Medulla oblongata (tissue), 1 donor: ENCODE measurements around the gene SLC17A3.

Source experiments
- DNase-seq: peaks from one replicate; pipeline ENCODE4 v3.0.0-alpha.2; 2015; ENCODE audit errors: extremely low spot score

The SLC17A3 gene, protein sequence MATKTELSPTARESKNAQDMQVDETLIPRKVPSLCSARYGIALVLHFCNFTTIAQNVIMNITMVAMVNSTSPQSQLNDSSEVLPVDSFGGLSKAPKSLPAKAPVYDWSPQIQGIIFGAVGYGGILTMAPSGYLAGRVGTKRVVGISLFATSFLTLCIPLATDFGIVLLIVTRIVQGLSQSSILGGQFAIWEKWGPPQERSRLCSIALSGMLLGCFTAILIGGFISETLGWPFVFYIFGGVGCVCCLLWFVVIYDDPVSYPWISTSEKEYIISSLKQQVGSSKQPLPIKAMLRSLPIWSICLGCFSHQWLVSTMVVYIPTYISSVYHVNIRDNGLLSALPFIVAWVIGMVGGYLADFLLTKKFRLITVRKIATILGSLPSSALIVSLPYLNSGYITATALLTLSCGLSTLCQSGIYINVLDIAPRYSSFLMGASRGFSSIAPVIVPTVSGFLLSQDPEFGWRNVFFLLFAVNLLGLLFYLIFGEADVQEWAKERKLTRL

DNA sequence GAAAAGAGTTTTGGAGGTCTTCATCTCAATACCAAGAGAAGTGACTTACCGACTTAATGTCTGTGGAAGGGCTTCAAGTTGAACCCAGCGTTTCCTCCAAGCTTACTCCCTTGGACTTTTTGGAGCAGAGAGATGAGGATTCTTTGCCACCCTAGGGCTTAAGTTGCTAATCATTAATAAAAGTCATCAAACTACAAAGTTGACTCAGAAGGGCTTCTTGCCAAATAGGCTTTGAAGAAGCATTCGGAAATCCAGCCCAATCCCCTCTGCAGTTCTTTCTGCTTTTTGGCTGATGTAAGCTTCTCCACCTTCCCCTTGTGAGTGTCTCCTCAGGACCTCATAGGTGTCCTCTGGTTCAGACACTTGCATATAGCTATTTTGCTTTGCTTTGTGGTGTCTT is at the start of gene SLC17A3:
Gene SLC17A3 (minus strand): TSS at position 126 of the 400 bp plus-strand sequence. CDS start 5,856 bp downstream, outside the sequence.
- DNase-seq: no peak

DNA sequence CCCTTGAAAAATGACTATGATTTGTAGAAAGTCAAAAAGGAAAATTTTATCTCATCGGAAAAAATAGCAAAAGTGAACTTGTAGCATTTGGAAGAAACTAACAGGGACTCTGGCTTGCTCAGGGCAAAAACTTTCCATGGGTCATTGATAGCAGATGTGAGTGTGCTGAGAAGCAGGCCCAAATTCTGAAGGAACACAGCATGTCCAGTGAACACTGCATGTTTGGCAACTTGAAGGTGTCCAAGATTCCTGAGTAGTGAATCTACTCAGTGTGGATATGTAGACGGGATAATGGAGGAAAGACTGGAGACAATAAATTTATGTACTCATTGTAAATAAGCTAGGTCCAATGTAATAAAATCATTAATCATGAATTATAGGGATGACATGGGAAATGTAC is 48.3 kb upstream of the SLC17A3 start:
- DNase-seq: no peak

DNA sequence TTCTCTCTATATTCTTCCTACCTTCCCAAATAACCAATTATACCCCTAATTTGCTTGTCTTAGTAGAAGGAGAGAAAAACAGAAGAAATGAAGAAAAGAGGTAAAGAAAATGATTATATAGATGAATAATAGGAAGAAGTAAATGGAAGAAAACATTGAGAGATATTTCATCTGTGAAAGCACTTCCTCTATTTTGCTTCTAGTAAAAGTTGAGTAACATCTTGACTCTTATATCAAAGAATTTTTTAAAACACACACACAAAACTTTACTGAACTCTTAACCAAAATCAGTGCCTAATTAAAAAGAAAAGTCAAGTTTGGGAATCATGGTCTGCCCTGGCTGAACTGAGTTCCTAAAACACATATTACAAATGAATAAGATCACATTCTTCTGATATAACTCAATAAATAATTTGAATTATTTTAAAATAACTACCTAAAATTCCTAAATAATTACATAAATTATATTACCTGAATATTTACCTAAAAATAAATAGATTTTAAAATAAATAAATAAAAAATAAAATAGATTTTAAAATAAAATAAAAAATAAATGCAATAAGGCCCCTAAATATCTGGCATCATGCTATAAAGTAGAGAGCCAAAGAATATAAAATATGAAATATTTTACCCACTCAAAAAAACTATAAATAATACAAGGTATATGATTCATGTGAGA is 47.6 kb upstream of the SLC17A3 start:
- no peak for DNase-seq

DNA sequence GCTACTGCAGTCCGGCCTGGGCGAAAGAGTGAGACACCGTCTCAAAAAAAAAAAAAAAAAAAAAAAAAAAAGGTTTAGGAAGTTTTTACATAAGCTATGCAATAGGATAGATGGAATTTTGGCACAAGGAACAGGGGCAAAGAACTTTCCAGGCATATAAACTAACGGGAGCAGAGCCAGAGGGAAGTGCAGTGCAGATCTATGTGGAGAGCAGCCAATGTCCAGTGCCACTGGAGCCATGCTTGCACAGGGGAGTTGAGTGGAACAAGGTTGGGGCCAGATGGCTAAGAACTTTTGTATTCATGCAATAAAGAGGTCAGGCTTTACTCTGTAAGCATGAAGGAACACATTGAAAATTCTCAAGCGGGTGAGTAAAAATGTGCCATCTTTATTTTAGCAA is 45.6 kb upstream of the SLC17A3 start:
- no peak for DNase-seq

DNA sequence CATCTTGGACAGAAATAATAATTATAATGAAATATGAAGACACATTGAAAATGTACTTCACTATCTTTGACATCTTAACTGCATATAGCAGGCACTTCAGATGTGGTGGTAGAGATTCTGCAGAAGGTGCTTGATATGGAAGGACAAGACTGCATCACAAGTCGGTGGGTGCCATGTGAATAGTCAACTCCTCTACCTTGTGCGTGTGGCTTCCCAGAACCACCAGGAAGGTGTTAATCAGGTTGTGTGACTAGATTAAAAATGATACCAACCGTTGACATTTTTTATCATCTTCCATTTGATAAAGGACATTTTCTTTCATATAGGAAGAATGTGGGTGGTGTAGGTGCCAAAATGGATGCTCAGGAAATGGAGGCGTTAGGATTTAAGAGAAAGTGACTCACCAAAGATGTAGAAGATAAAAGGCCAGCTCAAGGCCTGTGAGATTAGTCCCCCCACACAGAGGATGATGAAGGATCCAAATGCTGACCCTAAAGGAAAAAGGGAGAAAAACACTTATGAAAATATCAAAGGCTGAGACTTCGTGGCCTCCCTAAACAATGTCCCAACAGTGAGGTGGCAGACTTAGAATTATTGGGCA is 44.1 kb upstream of the SLC17A3 start:
- no peak for DNase-seq

DNA sequence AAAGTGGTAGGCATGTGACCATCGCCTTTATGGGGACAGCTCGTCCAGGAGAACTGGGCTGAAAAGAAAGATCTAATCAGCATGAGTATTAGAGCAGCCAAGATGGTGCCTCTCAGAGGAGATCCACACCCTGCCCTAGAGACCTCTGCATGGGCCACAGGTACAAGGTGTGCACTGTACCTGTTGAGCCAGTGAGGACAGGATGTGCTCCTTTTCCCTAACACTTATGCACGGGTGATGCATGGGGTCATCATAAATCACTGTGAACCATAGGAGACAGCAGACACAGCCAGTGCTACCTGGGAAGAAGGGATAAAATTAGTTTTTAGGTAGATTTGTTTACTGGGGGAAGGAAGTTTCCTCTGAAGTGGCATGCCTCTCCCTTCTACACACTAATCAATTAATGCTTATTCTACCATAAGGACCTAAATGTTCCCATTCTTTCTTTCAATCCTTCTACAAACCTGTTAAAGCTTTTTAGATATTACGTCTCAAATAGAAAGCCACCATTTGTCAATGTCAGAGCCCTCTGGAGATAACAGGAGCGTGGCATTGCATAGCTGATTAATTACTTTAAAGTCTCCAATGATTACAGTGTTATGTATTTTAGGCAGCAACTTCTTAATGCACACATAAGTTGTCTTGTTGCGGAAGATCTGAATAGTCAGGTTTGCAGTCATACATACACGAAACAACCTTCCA is 42.9 kb upstream of the SLC17A3 start:
- no peak for DNase-seq

DNA sequence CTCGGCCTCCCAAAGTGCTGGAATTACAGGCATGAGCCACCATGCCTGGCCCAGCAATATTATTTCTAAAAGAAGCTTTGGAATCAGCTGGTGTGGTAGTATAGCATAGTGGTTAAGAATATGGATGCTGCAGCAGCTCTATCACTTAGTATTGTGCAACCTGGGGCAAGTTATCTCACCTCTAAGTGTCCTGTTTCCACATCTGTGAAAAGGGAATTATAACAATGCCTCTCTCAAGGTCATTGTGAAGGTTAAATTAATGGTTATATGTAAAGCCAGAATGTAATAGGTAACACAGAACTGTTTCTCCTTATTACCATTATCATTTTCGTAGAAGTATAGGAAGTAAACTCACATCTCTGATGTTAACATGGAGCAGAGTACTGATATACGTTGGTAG is 42.3 kb upstream of the SLC17A3 start:
- DNase-seq: no peak

DNA sequence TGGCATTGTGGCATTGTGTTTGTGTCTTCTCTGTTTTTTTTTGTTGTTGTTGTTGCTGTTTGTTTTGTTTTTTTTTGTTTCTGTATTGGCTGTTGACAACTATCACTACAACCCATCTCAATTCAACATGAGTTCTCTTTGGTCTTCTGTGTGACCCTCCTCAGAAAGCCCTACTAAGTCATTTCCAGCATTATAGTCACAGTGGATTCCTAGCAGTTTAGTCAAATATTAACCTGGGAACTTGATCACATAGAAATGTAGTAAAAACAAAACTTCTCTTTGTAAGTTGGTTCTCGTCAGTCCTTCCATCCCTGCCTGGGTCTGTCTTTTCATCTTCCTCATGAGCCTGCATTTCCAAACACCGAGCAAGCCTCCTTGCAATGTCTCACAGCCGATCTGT is 39.7 kb upstream of the SLC17A3 start:
- DNase-seq: no peak

DNA sequence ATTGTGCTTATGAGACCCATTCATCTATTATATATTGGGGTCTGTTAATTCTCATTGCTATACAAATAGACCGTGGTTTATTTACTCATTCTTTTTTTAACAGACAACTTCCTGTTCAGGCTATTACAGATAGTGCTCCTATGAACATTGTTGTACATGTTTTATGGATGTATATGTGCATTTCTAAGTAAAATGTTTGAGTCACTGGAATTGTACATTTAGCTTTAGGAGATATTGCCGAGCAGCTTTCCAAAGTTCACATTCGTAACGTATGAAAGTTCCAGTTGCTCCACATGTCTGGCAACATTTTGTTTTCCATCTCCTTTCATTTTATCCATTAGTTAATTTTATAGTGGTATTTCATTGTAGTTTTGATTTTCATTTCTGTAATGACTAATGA is 37.3 kb upstream of the SLC17A3 start:
- DNase-seq: no peak

DNA sequence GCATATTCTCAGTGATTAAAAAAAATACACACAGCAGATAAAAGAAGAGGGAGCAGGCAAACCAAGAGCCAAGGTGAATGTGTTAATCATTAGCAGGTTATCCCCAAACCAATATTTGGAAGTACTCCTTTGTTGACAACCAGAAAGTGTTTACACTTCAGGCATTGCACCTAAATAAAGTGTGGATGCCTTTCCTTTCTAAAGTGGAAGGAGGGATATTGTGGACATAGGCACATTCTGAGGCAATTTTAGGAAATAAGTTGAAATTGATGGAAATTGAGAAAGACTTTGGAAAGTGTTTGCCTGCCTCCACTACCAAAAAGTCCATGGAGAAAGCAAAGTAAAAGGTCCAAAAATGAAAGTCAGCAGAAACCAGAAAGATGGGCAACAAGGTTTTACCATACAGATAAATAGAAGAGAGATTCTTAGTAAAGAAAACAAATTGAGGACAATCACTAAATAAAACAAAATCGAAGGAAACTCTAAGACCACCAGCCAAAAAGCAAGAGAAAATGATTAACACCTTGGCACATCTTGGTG is 33.5 kb upstream of the SLC17A3 start:
- DNase-seq: no peak

DNA sequence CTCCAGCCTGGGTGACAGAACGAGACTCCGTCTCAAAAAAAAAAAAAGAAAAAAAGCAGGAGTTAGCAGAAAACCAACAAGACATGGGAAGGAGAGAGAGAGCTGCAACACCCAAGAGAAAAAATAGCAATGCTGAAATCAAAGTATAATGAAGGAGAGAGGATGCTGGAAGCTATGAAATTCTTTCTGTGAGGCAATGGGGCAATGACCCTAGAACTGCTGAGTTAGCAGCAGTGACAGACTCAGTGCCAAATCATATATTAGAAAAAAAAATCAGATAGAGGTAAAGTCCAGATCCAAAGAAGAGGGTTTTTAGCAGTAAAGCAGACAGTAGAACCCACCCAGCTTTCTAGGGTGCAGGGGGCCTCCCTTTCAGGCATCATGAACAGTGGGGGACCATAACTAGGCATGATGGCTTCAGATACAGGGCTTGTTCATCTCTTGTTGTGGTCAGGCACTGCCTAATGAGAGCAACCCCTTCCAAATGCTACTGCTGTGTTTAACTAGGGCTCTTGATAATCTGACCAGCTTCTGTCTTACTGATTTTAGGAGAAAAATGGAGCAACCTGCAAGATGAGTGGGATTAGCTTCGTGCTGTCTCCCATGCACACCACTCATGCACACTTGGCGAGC is 29.5 kb upstream of the SLC17A3 start:
- no peak for DNase-seq

DNA sequence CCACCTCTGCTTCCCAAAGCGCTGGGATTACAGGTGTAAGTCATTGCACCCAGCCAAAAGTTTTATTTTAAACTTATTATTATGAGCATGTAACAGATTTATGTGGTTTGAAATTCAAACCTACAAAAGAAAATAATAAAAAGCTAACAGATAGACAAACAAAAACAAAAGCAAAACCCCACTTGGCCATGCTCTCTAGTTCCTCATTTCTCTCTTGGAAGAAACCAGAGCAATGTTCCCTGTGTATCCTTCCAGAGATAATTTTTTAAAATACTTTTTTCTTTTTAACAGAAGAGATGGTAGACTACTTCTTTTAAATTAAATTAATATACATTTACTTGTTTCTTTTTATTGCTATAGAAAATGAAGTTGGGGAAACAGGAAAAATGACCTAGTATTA is 28.0 kb upstream of the SLC17A3 start:
- no peak for DNase-seq

DNA sequence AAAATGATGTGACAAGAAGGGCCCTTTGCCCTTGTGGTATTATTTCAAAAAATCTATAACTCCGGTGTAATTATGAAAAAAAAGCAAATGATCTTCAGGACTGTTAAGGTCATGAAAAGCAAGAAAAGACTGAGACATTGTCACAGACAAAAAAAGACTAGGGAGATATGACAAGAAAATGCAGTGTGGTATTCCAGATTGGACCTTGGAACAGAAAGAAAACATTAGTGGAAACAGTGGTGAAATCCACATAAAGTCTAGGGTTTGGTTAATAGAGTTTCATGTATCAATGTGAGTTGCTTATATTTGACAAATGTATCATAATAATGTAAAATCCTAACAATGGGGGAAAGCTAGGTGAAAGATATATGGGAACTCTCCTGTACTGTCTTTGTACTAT is 26.8 kb upstream of the SLC17A3 start:
- no peak for DNase-seq

DNA sequence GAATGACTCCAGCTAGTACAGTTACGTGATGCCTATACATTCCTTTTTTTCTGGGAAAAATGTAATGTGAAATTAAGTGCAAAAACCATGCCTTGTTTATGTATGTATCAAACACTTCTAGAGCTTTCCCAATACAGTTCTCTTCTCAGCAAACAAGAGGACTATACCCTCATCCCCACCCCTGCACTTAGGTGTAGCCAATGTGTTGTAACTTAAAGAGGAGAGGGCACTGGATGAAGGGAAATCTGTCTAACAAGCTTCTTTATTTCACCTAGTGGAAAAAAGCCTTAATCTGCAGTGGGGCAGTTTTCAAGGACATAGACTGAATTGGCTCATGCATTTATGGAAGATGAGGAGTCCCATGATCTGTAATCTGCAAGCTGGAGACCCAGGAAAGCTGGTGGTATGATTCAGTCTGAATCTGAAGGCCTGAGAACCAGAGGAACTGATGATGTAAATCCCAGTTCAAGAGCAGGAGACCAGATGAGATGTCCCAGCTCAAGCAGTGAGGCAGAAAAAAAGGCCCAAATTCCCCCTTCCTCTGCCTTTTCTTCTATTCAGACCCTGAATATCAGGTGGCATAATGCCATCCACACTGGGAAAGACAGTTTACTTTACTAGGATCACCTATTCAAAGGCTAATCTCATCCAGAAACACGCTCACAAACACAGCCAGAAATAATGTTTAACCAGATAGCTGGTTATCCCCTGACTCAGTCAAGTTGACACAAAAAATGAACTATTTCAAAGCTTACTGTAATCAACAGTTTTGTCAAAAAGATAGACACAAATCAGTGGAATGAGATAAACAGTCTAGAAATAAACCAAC is 25.8 kb upstream of the SLC17A3 start:
- DNase-seq: no peak

DNA sequence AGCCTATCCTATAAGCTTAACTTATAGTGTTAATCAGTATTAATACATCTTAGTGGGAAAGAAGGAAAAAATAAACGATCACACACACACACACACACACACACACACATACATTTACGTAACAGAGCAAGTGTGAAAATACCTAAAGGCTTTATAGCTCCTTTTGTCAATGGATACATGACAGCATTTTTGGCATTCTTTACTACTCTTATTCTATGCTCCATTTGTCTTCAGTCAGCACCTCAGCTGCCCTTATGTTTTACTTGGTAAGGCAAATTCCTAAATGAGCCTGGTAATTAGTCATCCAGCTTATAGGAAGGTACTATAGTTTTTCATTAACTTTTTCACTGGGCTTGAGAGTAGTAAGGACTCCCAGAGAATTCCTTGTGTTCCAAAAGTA is 25.1 kb upstream of the SLC17A3 start:
- no peak for DNase-seq

DNA sequence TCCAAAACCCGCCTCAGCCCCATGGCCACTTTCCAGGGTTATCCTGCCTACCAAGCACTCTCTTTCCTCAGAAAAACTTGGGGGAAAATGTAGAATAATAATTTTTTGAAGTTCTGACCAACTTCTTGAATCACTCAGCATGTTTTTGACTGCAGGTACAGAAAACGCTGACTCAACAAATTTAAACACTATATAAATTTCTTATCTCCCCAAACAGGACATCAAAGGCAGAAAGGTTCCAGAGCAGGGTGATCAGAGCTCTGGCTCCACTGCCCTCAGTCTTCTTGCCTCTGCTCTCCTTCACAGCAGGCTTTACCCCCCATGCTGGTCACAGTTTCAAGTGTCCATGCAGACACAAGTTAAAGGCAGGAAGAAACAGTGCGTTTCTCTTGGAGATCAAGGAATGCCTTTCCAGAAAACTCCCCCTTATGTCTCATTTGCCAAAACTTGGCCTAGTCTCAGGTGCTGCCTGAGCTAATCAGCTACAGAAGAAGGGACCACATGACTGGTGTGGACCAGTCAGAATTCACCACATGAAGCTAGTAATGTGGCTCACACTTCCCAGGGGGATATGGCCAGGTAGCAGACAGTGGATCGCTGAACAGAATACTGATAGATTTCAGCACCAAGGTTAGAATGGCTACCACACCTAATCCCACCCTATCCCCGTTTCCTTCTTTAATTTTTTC is 24.4 kb upstream of the SLC17A3 start:
- no peak for DNase-seq

DNA sequence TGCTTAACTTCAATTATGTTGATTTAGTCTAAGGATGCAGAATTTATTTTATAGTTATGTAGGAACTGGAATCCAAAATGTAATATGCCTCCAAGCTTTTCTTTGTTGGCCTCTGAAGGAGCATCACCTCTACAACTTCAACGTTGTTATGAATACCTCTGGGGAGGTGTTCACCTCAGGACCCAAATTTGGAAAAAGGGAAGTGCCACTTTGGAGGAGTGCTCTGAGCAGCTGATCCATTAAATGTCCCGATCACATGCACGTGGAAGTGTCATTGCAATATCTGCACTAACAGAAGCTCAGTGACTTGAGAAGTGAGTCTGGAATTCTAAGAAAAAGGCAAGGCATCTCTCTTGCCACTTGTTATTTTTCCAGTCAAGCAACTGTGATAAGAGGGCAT is 22.2 kb upstream of the SLC17A3 start:
- DNase-seq: no peak

DNA sequence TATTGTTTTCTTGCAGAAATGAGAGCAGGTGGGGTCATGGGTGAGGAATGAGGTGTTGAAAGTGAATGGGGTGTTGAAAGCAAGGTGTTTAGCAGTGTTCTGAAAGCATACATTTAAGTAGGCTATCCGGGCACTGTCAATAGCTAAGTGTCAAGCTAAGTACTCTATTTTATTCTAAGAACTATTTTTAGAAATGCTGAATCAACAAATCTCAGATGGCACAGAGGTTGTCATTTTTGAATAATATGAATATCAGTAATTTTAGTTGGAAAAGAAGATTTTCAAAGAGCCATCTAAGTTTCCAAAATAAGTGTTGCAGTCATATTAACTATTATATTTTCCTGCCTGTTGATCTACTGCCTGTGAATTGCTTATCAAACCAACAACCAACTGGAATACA is 21.7 kb upstream of the SLC17A3 start:
- no peak for DNase-seq

DNA sequence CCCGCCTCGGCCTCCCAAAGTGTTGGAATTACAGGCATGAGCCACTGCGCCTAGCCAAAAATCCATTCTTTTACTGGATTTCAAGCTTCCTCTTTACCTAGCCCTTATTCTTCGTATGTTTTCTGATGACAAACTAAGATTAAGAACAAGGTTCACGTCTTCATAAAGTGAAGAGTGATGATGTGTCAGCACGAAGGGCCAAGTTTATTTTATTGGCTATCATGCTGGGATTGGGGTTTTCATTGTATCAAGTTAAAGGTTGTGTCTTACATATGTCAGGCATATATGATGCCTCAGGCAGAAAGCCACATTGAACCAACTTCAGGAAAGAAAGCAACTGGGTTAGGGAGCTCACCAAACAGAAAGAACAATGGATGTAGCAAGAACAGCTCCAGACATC is 19.7 kb upstream of the SLC17A3 start:
- no peak for DNase-seq

DNA sequence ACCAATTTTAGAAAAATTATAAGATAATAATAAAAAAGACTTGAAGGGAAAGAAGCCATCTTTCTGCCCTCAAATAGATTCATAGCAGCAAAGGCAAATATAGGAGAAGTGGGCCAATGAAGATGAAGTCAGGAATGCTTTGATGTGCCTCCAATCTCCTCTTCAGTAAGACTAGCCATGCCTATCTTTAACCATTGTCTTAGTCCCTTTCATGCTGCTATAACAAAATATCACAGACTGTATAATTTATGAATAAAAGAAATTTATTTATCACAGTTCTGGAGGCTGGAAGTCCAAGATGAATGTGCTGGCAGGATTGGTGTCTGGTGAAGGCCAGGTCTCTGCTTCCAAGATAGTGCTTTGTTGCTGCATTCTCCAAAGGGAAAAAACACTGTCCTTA is 18.8 kb upstream of the SLC17A3 start:
- DNase-seq: no peak
